Heart left ventricle (tissue), 13 donors: ENCODE data around the gene MS4A6E.

Source experiments
- CTCF ChIP-seq, 12 donors: fragments of 200-600 bp; sonication (generic) in 4 of 12; IDR thresholded peaks; one replicate each; pipeline versions ENCODE4 v1.5.0 to v1.8.0; 2018 to 2022; ENCODE audit warnings: antibody characterized with exemption in 12 of 12, mild to moderate bottlenecking in 5 of 12
- POLR2A ChIP-seq, 2 donors: fragments of 450-650 bp; IDR thresholded peaks; one replicate each; pipeline ENCODE4 v1.6.1; 2017; ENCODE audit warnings: antibody characterized with exemption in 2 of 2, mild to moderate bottlenecking in 2 of 2, moderate library complexity in 2 of 2
- donor health status: ischemic (EF 13 %, LVEDD 7.1; RV severe dilation, severe dysfunction).
- donor health status: DM: no; HTN: yes; CAD: no.
- donor health status: DM: no; HTN: no; CAD: no.
- donor health status: ischemic (EF 25% LVEDD 6.9; RV normal size, moderate dysfunction).
- donor health status: ischemic (EF 25% LVEDD 5.7; RV mildly dilated, moderate dysfunction).
- donor health status: ischemic (EF 35%, LVEDD 5.7; RV mildly dilated, moderate dysfunction).
- donor health status: nonischemic (EF 11% LVEDD 7.7; RV severe dilation, severe dysfunction).
- donor health status: DM: yes; HTN: yes; CAD: no.
- donor health status: PGD.
- donor health status: ischemic (EF 29% LVEDD 5.4; RV normal size, mild dysfunction).
- donor health status: nonischemic (EF 23%, LVEDD 6.1; RV moderate dilation, normal function).

- TF ChIP-seq CTCF (IDR thresholded peaks at IDR 0.05): no peak
- TF ChIP-seq POLR2A (IDR thresholded peaks at IDR 0.05): no peak
Observed at GRCh38 chr11:60301178-60301577, 25.9 kb upstream of the MS4A6E start.
